Measurements from ENCODE around the gene MEGF11.

Gene MEGF11

GRCh38 chr15:66053991-66054390 lies 199.6 kb downstream of the MEGF11 start:
- H3K4me3 ChIP-seq (ENCODE audit: low read length) = no peak overlapping the region
- TF ChIP-seq ZNF274 (IDR thresholded peaks at IDR 0.05; ENCODE audit: low read depth, low read length) = no peak

- no peak overlapping the region for H3K4me3 ChIP-seq (ENCODE audit: low read length)
- TF ChIP-seq ZNF274 (IDR thresholded peaks at IDR 0.05; ENCODE audit: low read depth, low read length) = no peak
These were observed 201.7 kb downstream of the MEGF11 start for GRCh38 chr15:66051833-66052232.

GRCh38 chr15:66050264-66050663 lies 203.3 kb downstream of the MEGF11 start:
- TF ChIP-seq ZNF274 (IDR thresholded peaks at IDR 0.05; ENCODE audit: low read depth, low read length) = no peak
- H3K4me3 ChIP-seq (ENCODE audit: low read length) = no peak overlapping the region

GRCh38 chr15:66049353-66049752 lies 204.2 kb downstream of the MEGF11 start:
- no peak for TF ChIP-seq ZNF274 (IDR thresholded peaks at IDR 0.05; ENCODE audit: low read depth, low read length)
- H3K4me3 ChIP-seq (ENCODE audit: low read length) = no peak overlapping the region

- no peak for TF ChIP-seq ZNF274 (IDR thresholded peaks at IDR 0.05; ENCODE audit: low read depth, low read length)
- H3K4me3 ChIP-seq (ENCODE audit: low read length) = no peak overlapping the region
These were observed 206.1 kb downstream of the MEGF11 start for GRCh38 chr15:66047321-66048024.

- no peak overlapping the region for H3K4me3 ChIP-seq (ENCODE audit: low read length)
- TF ChIP-seq ZNF274 (IDR thresholded peaks at IDR 0.05; ENCODE audit: low read depth, low read length) = no peak
These were observed 206.8 kb downstream of the MEGF11 start for GRCh38 chr15:66046751-66047150.

GRCh38 chr15:66046326-66046725 lies 207.2 kb downstream of the MEGF11 start:
- no peak overlapping the region for H3K4me3 ChIP-seq (ENCODE audit: low read length)
- no peak for TF ChIP-seq ZNF274 (IDR thresholded peaks at IDR 0.05; ENCODE audit: low read depth, low read length)

GRCh38 chr15:66045542-66045941 lies 208.0 kb downstream of the MEGF11 start:
- no peak for TF ChIP-seq ZNF274 (IDR thresholded peaks at IDR 0.05; ENCODE audit: low read depth, low read length)
- H3K4me3 ChIP-seq (ENCODE audit: low read length) = no peak overlapping the region

- no peak overlapping the region for H3K4me3 ChIP-seq (ENCODE audit: low read length)
- no peak for TF ChIP-seq ZNF274 (IDR thresholded peaks at IDR 0.05; ENCODE audit: low read depth, low read length)
These were observed 208.7 kb downstream of the MEGF11 start for GRCh38 chr15:66044837-66045236.

- TF ChIP-seq ZNF274 (IDR thresholded peaks at IDR 0.05; ENCODE audit: low read depth, low read length) = no peak
These were observed 210.3 kb downstream of the MEGF11 start for GRCh38 chr15:66043264-66043663.

GRCh38 chr15:66042624-66043023 lies 210.9 kb downstream of the MEGF11 start:
- no peak for TF ChIP-seq ZNF274 (IDR thresholded peaks at IDR 0.05; ENCODE audit: low read depth, low read length)
- H3K4me3 ChIP-seq (ENCODE audit: low read length) = no peak overlapping the region

More at GRCh38 chr15:66043264-66043663, 210.3 kb downstream of the MEGF11 start:
- H3K4me3 ChIP-seq (ENCODE audit: low read length) = no peak overlapping the region

- TF ChIP-seq ZNF274 (IDR thresholded peaks at IDR 0.05; ENCODE audit: low read depth, low read length) = no peak
- H3K4me3 ChIP-seq (ENCODE audit: low read length) = no peak overlapping the region
These were observed 212.3 kb downstream of the MEGF11 start for GRCh38 chr15:66041276-66041675.

- no peak overlapping the region for H3K4me3 ChIP-seq (ENCODE audit: low read length)
- no peak for TF ChIP-seq ZNF274 (IDR thresholded peaks at IDR 0.05; ENCODE audit: low read depth, low read length)
These were observed 213.2 kb downstream of the MEGF11 start for GRCh38 chr15:66040211-66040892.

- no peak overlapping the region for H3K4me3 ChIP-seq (ENCODE audit: low read length)
- TF ChIP-seq ZNF274 (IDR thresholded peaks at IDR 0.05; ENCODE audit: low read depth, low read length) = no peak
These were observed 214.3 kb downstream of the MEGF11 start for GRCh38 chr15:66039117-66039871.

Data from GM08714 (cell line).